G401.6 (cell line): Measurements from ENCODE around the gene VIL1.

ENCODE experiments used
- FAIRE-seq: peaks from 2 replicates; lab custom pipeline; 2012; peaks lifted over from hg19 to GRCh38; lab: Jason Lieb, UNC

VIL1 gene

DNA sequence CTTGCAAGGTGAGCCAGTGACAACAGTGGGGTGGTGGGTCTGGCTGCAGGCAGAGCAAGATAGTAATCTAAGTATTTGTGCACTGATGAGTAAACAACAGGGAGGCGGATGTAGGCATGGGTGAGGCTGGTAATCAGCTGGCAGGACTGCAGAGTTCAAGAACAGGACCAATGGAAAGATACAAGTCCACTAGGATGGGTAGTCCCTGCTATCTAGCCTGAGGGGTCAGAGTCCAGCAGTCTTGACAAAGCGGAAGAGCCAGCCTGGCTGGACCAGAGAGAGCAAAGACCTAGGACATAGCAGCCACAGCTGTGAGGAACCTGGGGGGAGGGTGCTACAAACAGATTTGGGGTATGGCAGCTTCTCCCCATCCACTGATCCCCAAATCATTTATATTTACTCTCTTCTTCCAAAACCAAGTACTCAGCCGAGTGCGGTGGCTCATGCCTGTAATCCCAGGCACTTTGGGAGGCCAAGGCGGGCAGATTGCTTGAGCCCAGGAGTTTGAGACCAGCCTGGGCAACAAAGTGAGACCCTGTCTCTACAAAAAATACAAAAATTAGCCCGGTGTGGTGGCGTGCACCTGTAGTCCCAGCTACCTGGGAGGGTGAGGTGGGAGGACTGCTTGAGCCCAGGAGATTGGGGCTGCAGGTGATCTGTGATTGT lies 25.9 kb downstream of the VIL1 start:
- no peak for FAIRE-seq

GRCh38 chr2:218445602-218446001 lies 26.7 kb downstream of the VIL1 start:
- no peak for FAIRE-seq

DNA sequence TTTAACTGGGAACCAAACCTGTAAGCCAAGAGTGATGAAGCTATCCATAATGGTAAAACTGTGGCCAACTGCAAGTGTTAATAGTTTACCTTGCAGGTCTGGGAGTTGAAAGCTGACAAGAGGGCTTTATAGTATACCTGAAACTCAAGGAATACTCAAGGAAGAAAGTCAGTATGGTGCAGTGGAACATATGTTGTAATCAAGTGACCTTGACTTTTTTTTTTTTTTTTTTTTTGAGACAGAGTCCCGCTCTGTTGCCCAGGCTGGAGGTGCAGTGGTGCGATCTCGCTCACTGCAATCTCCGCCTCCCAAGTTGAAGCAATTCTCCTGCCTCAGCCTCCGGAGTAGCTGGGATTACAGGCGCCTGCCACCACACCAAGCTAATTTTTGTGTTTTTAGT lies 27.6 kb downstream of the VIL1 start:
- FAIRE-seq, result no peak

- FAIRE-seq, result no peak
These were observed 28.1 kb downstream of the VIL1 start for GRCh38 chr2:218447072-218447471.

- no peak for FAIRE-seq
These were observed 30.0 kb downstream of the VIL1 start for GRCh38 chr2:218448934-218449333.

- no peak for FAIRE-seq
These were observed 33.2 kb downstream of the VIL1 start for GRCh38 chr2:218452079-218452478.

DNA sequence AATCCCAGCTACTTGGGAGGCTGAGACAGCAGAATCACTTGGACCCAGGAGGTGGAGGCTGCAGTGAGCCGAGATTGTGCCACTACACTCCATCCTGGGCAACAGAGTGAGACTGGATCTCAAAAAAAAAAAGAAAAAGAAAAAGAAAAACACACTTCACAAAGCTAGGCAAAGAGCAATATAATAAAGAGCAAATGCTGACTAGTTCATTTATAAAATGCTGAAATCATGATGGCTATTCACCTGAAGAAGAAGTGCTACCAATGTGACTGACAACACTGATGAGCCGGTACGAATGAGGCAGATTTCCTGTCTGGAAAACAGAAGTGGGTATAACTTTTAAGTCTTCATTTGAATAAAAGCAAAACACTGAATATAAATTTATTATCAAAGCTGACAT lies 37.9 kb downstream of the VIL1 start:
- no peak for FAIRE-seq

GRCh38 chr2:218458598-218458997 lies 39.7 kb downstream of the VIL1 start:
- FAIRE-seq, result peak; percentile 37

- peak; percentile 78 for FAIRE-seq
These were observed 47.2 kb downstream of the VIL1 start for GRCh38 chr2:218465987-218466633.

GRCh38 chr2:218470448-218470847 lies 51.5 kb downstream of the VIL1 start:
- FAIRE-seq, result no peak

- FAIRE-seq, result no peak
These were observed 52.1 kb downstream of the VIL1 start for GRCh38 chr2:218471036-218471435.

GRCh38 chr2:218471982-218472381 lies 53.1 kb downstream of the VIL1 start:
- no peak for FAIRE-seq

DNA sequence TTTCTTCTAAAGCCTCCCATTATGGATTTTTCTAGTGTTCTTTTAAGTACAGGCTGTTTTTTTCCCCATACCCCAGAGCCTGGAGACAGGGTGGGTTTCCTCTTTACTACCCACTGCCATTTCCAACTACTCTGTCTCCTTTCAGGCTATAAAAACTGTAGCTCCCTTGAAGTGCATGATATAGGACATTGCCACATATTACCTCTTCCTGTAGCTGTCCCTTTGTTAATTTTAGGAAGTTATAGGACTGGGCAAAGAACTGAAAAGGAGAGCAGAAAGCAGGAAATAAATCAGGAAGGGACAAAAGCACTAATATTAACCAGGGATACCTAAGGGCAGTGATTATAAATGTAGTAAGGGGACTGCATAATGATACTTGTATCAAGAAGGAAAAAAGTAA lies 54.1 kb downstream of the VIL1 start:
- no peak for FAIRE-seq

GRCh38 chr2:218474527-218474926 lies 55.6 kb downstream of the VIL1 start:
- no peak for FAIRE-seq

DNA sequence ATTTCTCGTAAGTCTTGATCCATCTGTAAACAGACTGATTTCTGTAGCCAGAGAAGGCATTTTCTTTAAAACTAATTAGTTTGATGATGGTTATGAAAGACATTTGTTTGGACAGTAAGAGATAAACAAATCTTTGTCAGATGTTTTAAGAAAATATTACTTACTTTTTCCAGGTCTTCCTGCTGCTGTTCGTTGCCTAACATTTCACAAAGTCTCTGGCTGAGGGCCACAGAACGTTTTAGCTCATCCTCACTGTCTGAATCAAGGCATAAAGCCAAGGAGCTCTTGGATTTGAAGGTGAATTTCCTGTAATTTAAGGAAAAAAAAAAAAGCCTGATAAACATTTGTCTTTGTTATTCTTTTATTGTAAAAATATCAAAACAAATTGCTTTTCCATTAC lies 57.8 kb downstream of the VIL1 start:
- no peak for FAIRE-seq

DNA sequence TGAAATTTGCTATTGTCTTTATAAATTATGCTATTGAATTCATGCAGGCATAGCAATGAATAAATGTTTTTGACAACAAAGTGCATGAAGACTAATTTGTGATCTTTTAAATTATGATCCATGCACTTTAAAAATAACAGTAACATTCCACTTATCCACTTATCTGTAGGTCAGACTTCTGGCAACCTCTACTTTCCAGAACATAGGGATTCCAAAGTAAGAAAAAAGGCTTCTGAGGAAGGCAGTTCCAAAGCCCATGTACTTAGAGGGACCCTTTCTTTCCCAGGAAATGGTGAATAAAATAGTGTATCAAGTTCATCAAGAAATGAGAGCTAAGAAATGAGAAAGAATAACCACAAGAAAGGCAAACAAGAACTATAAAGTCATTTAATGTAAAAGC lies 58.3 kb downstream of the VIL1 start:
- FAIRE-seq, result no peak

DNA sequence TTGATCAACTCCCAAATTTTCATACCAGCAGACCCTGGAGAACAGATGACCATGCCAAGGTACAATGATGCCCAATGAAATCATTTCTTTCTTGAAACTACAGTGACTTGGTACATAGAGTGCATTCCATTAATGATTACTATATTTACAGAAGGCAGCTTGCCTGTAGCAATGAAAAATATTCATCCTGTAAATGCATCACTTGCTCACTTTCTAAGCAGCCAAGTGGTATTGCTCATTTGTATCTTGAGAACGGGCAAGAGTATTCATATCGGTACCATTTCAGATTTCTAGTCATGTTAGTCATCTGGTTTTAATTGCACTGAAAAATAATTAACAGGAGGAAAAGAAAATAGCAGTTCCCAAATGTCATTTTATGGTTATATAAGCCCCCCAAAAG lies 59.6 kb downstream of the VIL1 start:
- no peak for FAIRE-seq

- no peak for FAIRE-seq
These were observed 60.7 kb downstream of the VIL1 start for GRCh38 chr2:218479595-218479994.

GRCh38 chr2:218482651-218483050 lies 63.7 kb downstream of the VIL1 start:
- FAIRE-seq, result no peak

DNA sequence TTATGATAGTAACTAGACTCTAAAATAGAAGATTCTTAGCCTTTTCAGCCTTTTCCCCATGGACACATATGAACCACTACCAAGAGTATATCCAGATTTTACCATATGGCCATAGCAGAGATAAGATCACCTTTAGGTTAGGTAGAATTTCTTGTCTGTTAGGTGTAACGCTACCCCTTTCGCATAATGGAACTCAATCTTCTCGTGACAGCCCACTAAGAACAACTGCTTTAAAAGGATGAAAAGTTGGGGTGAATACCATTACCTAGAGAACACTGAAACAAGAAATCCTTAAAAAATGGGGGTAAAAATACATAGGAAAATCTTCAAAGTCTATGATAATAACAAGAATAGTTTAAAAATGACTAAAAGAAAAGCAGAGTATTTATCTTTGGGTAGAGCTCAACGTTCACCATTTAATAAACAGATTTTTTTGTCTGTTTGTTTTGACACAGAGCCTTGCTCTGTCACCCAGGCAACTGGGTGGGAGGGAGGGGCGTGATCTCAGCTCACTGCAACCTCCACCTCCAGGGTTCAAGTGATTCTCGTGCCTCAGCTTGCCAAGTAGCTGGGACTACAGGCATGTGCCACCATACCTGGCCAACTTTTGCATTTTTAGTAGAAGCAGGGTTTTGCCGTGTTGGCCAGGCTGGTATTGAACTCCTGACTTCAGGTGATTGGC lies 67.2 kb downstream of the VIL1 start:
- FAIRE-seq, result no peak

- FAIRE-seq, result no peak
These were observed 81.7 kb downstream of the VIL1 start for GRCh38 chr2:218500501-218501060.

GRCh38 chr2:218501665-218502064 lies 82.7 kb downstream of the VIL1 start:
- FAIRE-seq, result no peak
